Neural cell (in vitro differentiated cells): ENCODE measurements around the gene PRDX5.

ENCODE experiments used
- CTCF ChIP-seq: fragments of 450-650 bp; IDR thresholded peaks from 2 replicates; pipeline ENCODE4 v1.5.1; 2014; ENCODE audit warnings: antibody characterized with exemption, mild to moderate bottlenecking, moderate library complexity; ENCODE audit not compliant: poor library complexity, severe bottlenecking
- EP300 ChIP-seq: fragments of 450-650 bp; conservative IDR thresholded peaks from 2 replicates; pipeline ENCODE4 v1.6.1; 2014; ENCODE audit warnings: antibody characterized with exemption, mild to moderate bottlenecking, moderate library complexity; ENCODE audit not compliant: poor library complexity, severe bottlenecking
- EZH2 ChIP-seq: fragments of 200-600, 300-800 bp; shearing (Covaris generic), sonication (generic); IDR thresholded peaks from 2 replicates; pipeline ENCODE4 v1.6.1; 2014; ENCODE audit warnings: antibody characterized with exemption, low read length, borderline replicate concordance, mild to moderate bottlenecking; ENCODE audit not compliant: insufficient read depth, poor library complexity, severe bottlenecking
- MXI1 ChIP-seq: fragments of 450-650 bp; conservative IDR thresholded peaks from 2 replicates; pipeline ENCODE4 v1.6.1; 2014; ENCODE audit warnings: antibody characterized with exemption, mild to moderate bottlenecking; ENCODE audit not compliant: poor library complexity, severe bottlenecking
- POLR2AphosphoS5 ChIP-seq: IDR thresholded peaks from 2 replicates; pipeline ENCODE4 v1.6.1; 2012
- RAD21 ChIP-seq: fragments of 450-650 bp; conservative IDR thresholded peaks from 2 replicates; pipeline ENCODE4 v1.6.1; 2014; ENCODE audit warnings: antibody characterized with exemption, mild to moderate bottlenecking, moderate library complexity
- SMC3 ChIP-seq: fragments of 450-650 bp; conservative IDR thresholded peaks from 2 replicates; pipeline ENCODE4 v1.6.1; 2014; ENCODE audit warnings: antibody characterized with exemption, mild to moderate bottlenecking, moderate library complexity; ENCODE audit not compliant: poor library complexity
- TAF1 ChIP-seq: IDR thresholded peaks from 2 replicates; pipeline ENCODE4 v1.6.1; 2012; ENCODE audit warnings: low read depth

- TF ChIP-seq CTCF (peak; percentile 82), EZH2 (no peak), SMC3 (peak; percentile 75), TAF1 (peak; percentile 50), MXI1 (peak; percentile 39), POLR2AphosphoS5 (peak; percentile 95), EP300 (no peak), RAD21 (peak; percentile 82)
These were observed at the start of gene PRDX5 for GRCh38 chr11:64317961-64318765.
